HG02759 (cell line): Measurements from ENCODE around the gene SPATA31E1.
"Not testable (repeated sequence)": the region's sequence is repeated elsewhere in the genome, so short reads cannot be mapped to it uniquely, and the experiment has no call there.

Source experiments
- ATAC-seq: cut with Tn5 transposase; IDR thresholded peaks from one replicate; pipeline ENCODE4 v1.9.1; 2021; ENCODE audit warnings: mild to moderate bottlenecking, moderate library complexity; ENCODE audit not compliant: unreplicated experiment

Gene SPATA31E1

GRCh38 chr9:87919013-87919412 is 36.3 kb downstream of the SPATA31E1 start:
- ATAC-seq: not testable (repeated sequence)

- not testable (repeated sequence) for ATAC-seq
Observed at GRCh38 chr9:87921561-87921960, 38.9 kb downstream of the SPATA31E1 start.

GRCh38 chr9:87923012-87923411 is 40.3 kb downstream of the SPATA31E1 start:
- not testable (repeated sequence) for ATAC-seq

GRCh38 chr9:87924851-87925250 is 42.2 kb downstream of the SPATA31E1 start:
- ATAC-seq: not testable (repeated sequence)

GRCh38 chr9:87929152-87929551 is 46.5 kb downstream of the SPATA31E1 start:
- ATAC-seq: not testable (repeated sequence)

- not testable (repeated sequence) for ATAC-seq
Observed at GRCh38 chr9:87934444-87934843, 51.8 kb downstream of the SPATA31E1 start.

GRCh38 chr9:87937352-87937751 is 54.7 kb downstream of the SPATA31E1 start:
- ATAC-seq: not testable (repeated sequence)

GRCh38 chr9:87937918-87938317 is 55.2 kb downstream of the SPATA31E1 start:
- ATAC-seq: not testable (repeated sequence)

GRCh38 chr9:87938336-87938735 is 55.7 kb downstream of the SPATA31E1 start:
- not testable (repeated sequence) for ATAC-seq
